GM18520 (cell line): ENCODE results near the gene SPINT4.
"Not testable (repeated sequence)": the region's sequence is repeated elsewhere in the genome, so short reads cannot be mapped to it uniquely, and the experiment has no call there.

ENCODE experiments used
- ATAC-seq: cut with Tn5 transposase; IDR thresholded peaks from one replicate; pipeline ENCODE4 v1.9.1; 2021; ENCODE audit not compliant: unreplicated experiment

SPINT4 gene

GRCh38 chr20:45722047-45722446, at the start of gene SPINT4:
SPINT4 (plus strand) TSS chr20:45722347; CDS start chr20:45722368, 21 bp downstream.
- no peak for ATAC-seq

GRCh38 chr20:45672765-45673164, 49.4 kb upstream of the SPINT4 start:
- ATAC-seq = no peak

GRCh38 chr20:45679650-45680049, 42.5 kb upstream of the SPINT4 start:
- no peak for ATAC-seq

- ATAC-seq = no peak
These were observed 36.3 kb upstream of the SPINT4 start for GRCh38 chr20:45685896-45686295.

- not testable (repeated sequence) for ATAC-seq
These were observed 28.8 kb upstream of the SPINT4 start for GRCh38 chr20:45693346-45693745.

- no peak for ATAC-seq
These were observed 26.7 kb upstream of the SPINT4 start for GRCh38 chr20:45695496-45695895.

GRCh38 chr20:45701104-45701503, 21.0 kb upstream of the SPINT4 start:
- ATAC-seq = no peak

GRCh38 chr20:45701873-45702272, 20.3 kb upstream of the SPINT4 start, which contains the start of gene WFDC13:
WFDC13 (plus strand) TSS chr20:45702038; CDS start chr20:45702124, 86 bp downstream.
- no peak for ATAC-seq

GRCh38 chr20:45704969-45705637, 17.0 kb upstream of the SPINT4 start, which contains the start of gene WFDC10B:
WFDC10B (minus strand) TSS chr20:45705019; CDS start chr20:45685992, 19,027 bp downstream.
- ATAC-seq = no peak

GRCh38 chr20:45716141-45716688, 5.9 kb upstream of the SPINT4 start:
- not testable (repeated sequence) for ATAC-seq

GRCh38 chr20:45725134-45725533, 3.0 kb downstream of the SPINT4 start:
- no peak for ATAC-seq

- no peak for ATAC-seq
These were observed 4.9 kb downstream of the SPINT4 start for GRCh38 chr20:45727044-45727443.

- ATAC-seq = no peak
These were observed 10.1 kb downstream of the SPINT4 start for GRCh38 chr20:45732199-45732598.

GRCh38 chr20:45735552-45735951, 13.4 kb downstream of the SPINT4 start:
- ATAC-seq = no peak

GRCh38 chr20:45735988-45736387, 13.8 kb downstream of the SPINT4 start:
- ATAC-seq = no peak

- ATAC-seq = no peak
These were observed 20.4 kb downstream of the SPINT4 start for GRCh38 chr20:45742596-45742995.

GRCh38 chr20:45745015-45745414, 22.9 kb downstream of the SPINT4 start:
- ATAC-seq = no peak

- no peak for ATAC-seq
These were observed 29.6 kb downstream of the SPINT4 start for GRCh38 chr20:45751721-45752120.

- no peak for ATAC-seq
These were observed 30.6 kb downstream of the SPINT4 start for GRCh38 chr20:45752746-45753145.

- ATAC-seq = no peak
These were observed 35.9 kb downstream of the SPINT4 start for GRCh38 chr20:45758096-45758495.

- ATAC-seq = not testable (repeated sequence)
These were observed 37.8 kb downstream of the SPINT4 start for GRCh38 chr20:45759921-45760320.

GRCh38 chr20:45761966-45762365, 39.8 kb downstream of the SPINT4 start:
- not testable (repeated sequence) for ATAC-seq
